Panc1 (cell line): ENCODE results near the gene PCDHGA1. TPM values are rescaled to one million over a fixed set of nuclear protein-coding genes. Genes with fewer than 3 reads are reported as not detected.
"Not testable (repeated sequence)": the region's sequence is repeated elsewhere in the genome, so short reads cannot be mapped to it uniquely, and the experiment has no call there.

Experiments
- ATAC-seq: fragments of 200-7000 bp; cut with Tn5 transposase; 2 replicates; pipeline ENCODE4 v1.9.1; 2020; ENCODE audit warnings: mild to moderate bottlenecking, moderate library complexity
- BruUV-seq: library from RNA; stranded (reverse); fragments of 400-500 nt; replicated peaks from 2 replicates; lab custom pipeline; 2021; lab: Mats Ljungman, UMichigan
- CTCF ChIA-PET: fragments of 300-600 bp; sonication (Branson Sonifier 250); formaldehyde crosslinking; loops from one replicate; lab custom pipeline; 2022; ENCODE audit warnings: antibody characterized with exemption; lab: Charles Lee
- POLR2A ChIA-PET: fragments of 300-600 bp; sonication (Branson Sonifier 250); formaldehyde crosslinking; loops from one replicate; lab custom pipeline; 2022; ENCODE audit warnings: antibody characterized with exemption; lab: Charles Lee
- DNase-seq: peaks from one replicate; pipeline ENCODE4 v3.0.0-alpha.2; 2010; ENCODE audit warnings: low read depth, low spot score
- H3K27ac ChIP-seq: 2 replicates; pipeline ENCODE4 v1.5.1; 2011; ENCODE audit warnings: mild to moderate bottlenecking, low read length, inconsistent platforms
- H3K27me3 ChIP-seq: fragments of 200-500 bp; sonication (Bioruptor generic); 2 replicates; pipeline ENCODE4 v1.6.0; 2014; ENCODE audit warnings: low read length, inconsistent platforms; ENCODE audit not compliant: control insufficient read depth, insufficient read depth
- H3K36me3 ChIP-seq: fragments of 200-500 bp; sonication (Bioruptor generic); 2 replicates; pipeline ENCODE4 v1.5.1; 2014; ENCODE audit warnings: inconsistent platforms, mild to moderate bottlenecking, low read length, moderate library complexity; ENCODE audit not compliant: control insufficient read depth, insufficient read depth
- H3K4me1 ChIP-seq: 2 replicates; pipeline ENCODE4 v1.5.1; 2011; ENCODE audit warnings: inconsistent platforms, mild to moderate bottlenecking, low read length, moderate library complexity; ENCODE audit not compliant: control insufficient read depth, insufficient read depth
- H3K4me3 ChIP-seq, 2 experiments: 2 replicates each; pipeline ENCODE4 v1.5.1; 2011 to 2012; ENCODE audit warnings: low read depth in 2 of 2, low read length in 2 of 2, mild to moderate bottlenecking in 2 of 2, inconsistent platforms in 1 of 2, moderate library complexity in 1 of 2
- H3K9me3 ChIP-seq: fragments of 200-500 bp; sonication (Bioruptor generic); 2 replicates; pipeline ENCODE4 v1.5.1; 2014; ENCODE audit warnings: low read depth, mild to moderate bottlenecking, inconsistent platforms, low read length, moderate library complexity; ENCODE audit not compliant: control insufficient read depth, insufficient read depth
- CTCF ChIP-seq: fragments of 450-650 bp; IDR thresholded peaks from 2 replicates; pipeline ENCODE4 v1.5.1; 2017; ENCODE audit warnings: mild to moderate bottlenecking
- POLR2AphosphoS5 ChIP-seq: IDR thresholded peaks from 2 replicates; pipeline ENCODE4 v1.6.1; 2012; ENCODE audit warnings: mild to moderate bottlenecking, low read depth, low read length, moderate library complexity
- SIN3A ChIP-seq: IDR thresholded peaks from 2 replicates; pipeline ENCODE4 v1.6.1; 2012; ENCODE audit warnings: low read depth, mild to moderate bottlenecking, low read length, moderate library complexity, borderline replicate concordance; ENCODE audit not compliant: insufficient read depth
- TCF7L2 ChIP-seq: IDR thresholded peaks from 2 replicates; pipeline ENCODE4 v1.6.1; 2011; ENCODE audit warnings: mild to moderate bottlenecking, low read depth, low read length, inconsistent platforms
- in situ Hi-C: cut with HindIII; loops from 2 replicates; pipeline ENCODE4 v1.10.0; 2016; ENCODE audit warnings: low sequenced_read_pairs, low pct_unique_long_range_greater_than_20kb
- intact Hi-C: fragments of 100-400 bp; cut with micrococcal nuclease; formaldehyde crosslinking; loops from one replicate; pipeline ENCODE4 v1.10.0; 2022; ENCODE audit not compliant: unreplicated experiment
- total RNA-seq: library from RNA; stranded (reverse); gene quantifications from one replicate; pipeline ENCODE4 v1.2.1, GENCODE V29; 2021; ENCODE audit not compliant: unreplicated experiment
- TF ChIP-seq, protein P1 (sequence below), 2 experiments: IDR thresholded peaks; 2 replicates each; pipeline ENCODE4 v1.6.1; 2011 to 2012; ENCODE audit warnings: low read depth in 2 of 2, control low read depth in 1 of 2, low read length in 1 of 2, mild to moderate bottlenecking in 1 of 2, moderate library complexity in 1 of 2; ENCODE audit not compliant: insufficient read depth in 1 of 2

Gene PCDHGA1
- total RNA-seq, 1 experiment from 2014 or later, result 0.92 TPM

DNA sequence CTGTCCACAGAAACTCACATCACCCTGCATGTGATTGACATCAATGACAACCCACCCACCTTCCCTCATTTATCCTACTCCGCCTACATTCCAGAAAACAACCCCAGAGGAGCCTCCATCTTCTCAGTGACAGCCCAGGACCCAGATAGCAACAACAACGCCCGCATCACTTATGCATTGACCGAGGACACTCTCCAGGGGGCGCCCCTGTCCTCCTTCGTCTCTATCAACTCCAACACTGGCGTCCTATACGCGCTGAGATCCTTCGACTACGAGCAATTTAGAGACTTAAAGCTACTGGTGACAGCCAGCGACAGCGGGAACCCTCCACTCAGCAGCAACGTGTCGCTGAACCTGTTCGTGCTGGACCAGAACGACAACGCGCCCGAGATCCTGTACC lies 15.0 kb downstream of the PCDHGA1 start:
- no peaks in the 10 kb centered on the region; the same call in 1 of the 2 replicates for H3K27me3 ChIP-seq

GRCh38 chr5:141346017-141346416 lies 15.7 kb downstream of the PCDHGA1 start:
- ATAC-seq, H3K4me1 ChIP-seq, intact Hi-C loops, H3K9me3 ChIP-seq, H3K27ac ChIP-seq, DNase-seq, POLR2A ChIA-PET, BruUV-seq, H3K4me3 ChIP-seq, H3K36me3 ChIP-seq, CTCF ChIA-PET, H3K27me3 ChIP-seq: not testable (repeated sequence)
- in situ Hi-C loops, result loop anchor here (25.0 kb wide), 1 partner anchor 159 kb away; the partner anchor contains the start of genes PCDHB10, PCDHB11, PCDHB16 and PCDHB8

More for the DNA sequence above, 15.0 kb downstream of the PCDHGA1 start:
- ChIA-PET CTCF (no interaction called here), POLR2A (no interaction called here)
- no TSS peak for BruUV-seq
- no peaks in the 10 kb centered on the region; the same call in 1 of the 2 replicates for H3K9me3 ChIP-seq
- no peaks in the 10 kb centered on the region for H3K36me3 ChIP-seq
- DNase-seq (no peak), ATAC-seq (no peak)
- H3K27ac ChIP-seq, result no peak overlapping the region
- H3K4me1 ChIP-seq, result no peaks in the 10 kb centered on the region
- in situ Hi-C loops, result loop anchor here (25.0 kb wide), 1 partner anchor 158 kb away; the partner anchor contains the start of genes PCDHB10, PCDHB11, PCDHB16 and PCDHB8
- no peak overlapping the region for H3K4me3 ChIP-seq
- TF ChIP-seq SIN3A (no peak), POLR2AphosphoS5 (no peak), TCF7L2 (no peak), CTCF (no peak)
- TF ChIP-seq, protein P1, sequence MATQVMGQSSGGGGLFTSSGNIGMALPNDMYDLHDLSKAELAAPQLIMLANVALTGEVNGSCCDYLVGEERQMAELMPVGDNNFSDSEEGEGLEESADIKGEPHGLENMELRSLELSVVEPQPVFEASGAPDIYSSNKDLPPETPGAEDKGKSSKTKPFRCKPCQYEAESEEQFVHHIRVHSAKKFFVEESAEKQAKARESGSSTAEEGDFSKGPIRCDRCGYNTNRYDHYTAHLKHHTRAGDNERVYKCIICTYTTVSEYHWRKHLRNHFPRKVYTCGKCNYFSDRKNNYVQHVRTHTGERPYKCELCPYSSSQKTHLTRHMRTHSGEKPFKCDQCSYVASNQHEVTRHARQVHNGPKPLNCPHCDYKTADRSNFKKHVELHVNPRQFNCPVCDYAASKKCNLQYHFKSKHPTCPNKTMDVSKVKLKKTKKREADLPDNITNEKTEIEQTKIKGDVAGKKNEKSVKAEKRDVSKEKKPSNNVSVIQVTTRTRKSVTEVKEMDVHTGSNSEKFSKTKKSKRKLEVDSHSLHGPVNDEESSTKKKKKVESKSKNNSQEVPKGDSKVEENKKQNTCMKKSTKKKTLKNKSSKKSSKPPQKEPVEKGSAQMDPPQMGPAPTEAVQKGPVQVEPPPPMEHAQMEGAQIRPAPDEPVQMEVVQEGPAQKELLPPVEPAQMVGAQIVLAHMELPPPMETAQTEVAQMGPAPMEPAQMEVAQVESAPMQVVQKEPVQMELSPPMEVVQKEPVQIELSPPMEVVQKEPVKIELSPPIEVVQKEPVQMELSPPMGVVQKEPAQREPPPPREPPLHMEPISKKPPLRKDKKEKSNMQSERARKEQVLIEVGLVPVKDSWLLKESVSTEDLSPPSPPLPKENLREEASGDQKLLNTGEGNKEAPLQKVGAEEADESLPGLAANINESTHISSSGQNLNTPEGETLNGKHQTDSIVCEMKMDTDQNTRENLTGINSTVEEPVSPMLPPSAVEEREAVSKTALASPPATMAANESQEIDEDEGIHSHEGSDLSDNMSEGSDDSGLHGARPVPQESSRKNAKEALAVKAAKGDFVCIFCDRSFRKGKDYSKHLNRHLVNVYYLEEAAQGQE (IDR thresholded peaks at IDR 0.05; ENCODE audit: insufficient read depth in 1 of 2, low read depth in 2 of 2, low read length in 1 of 2), result no peak
- intact Hi-C loops, result no loop called here

DNA sequence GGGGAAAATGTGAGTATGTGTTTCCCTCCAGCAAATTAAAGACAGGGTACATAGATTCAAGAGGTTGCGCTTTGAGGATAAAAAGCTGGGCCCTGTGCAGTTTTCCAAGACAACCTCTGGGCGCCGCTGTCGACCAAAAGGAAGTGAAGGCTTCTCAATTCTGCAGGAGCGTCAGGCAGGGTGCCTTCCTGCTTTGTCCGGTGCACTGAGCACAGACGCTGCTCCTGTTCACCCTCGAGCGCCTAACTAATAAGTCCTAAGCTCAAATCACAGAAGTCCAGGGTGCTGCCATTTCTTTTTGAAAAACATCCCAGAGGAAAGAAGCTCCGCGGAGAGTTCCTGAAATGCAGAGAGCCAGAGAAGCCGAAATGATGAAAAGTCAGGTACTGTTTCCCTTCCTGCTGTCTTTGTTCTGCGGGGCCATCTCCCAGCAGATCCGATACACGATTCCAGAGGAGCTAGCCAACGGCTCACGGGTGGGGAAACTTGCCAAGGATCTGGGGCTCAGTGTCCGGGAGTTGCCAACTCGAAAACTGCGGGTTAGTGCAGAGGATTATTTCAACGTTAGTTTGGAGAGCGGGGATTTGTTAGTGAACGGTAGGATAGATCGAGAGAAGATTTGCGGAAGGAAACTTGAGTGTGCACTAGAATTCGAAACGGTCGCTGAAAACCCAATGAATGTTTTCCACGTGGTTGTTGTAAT lies 19.8 kb downstream of the PCDHGA1 start, which contains the start of gene PCDHGB1:
Gene PCDHGB1 (plus strand): TSS at position 183 of the 703 bp plus-strand sequence. CDS start 162 bp downstream, at position 345.
- in situ Hi-C loops, result loop anchor here (25.0 kb wide), 1 partner anchor 163 kb away; the partner anchor contains the start of genes PCDHB10, PCDHB11, PCDHB16 and PCDHB8
- Histone ChIP-seq H3K27me3 (no peaks in the 10 kb centered on the region; the same call in 1 of the 2 replicates), H3K9me3 (no peaks in the 10 kb centered on the region), H3K36me3 (no peaks in the 10 kb centered on the region), H3K4me1 (no peaks in the 10 kb centered on the region), H3K27ac (peak within 1 kb of the TSS; percentile 5; the same call in 1 of the 2 replicates), H3K4me3 (peak within 1 kb of the TSS; percentile 51 to 68)
- ChIA-PET CTCF (interaction anchor here (0.6 to 1.8 kb wide), 8 partner anchors 14 to 213 kb away, joined by 3 to 10 read pairs (median 4); partner anchors contain the start of genes PCDHB14, PCDHGA10, PCDHGA5 and PCDHGB7), POLR2A (no interaction called here)
- TF ChIP-seq SIN3A (no peak), CTCF (peak; percentile 81), POLR2AphosphoS5 (no peak), TCF7L2 (no peak)
- TF ChIP-seq, protein P1 (IDR thresholded peaks at IDR 0.05; ENCODE audit: insufficient read depth in 1 of 2, low read depth in 2 of 2, low read length in 1 of 2), result 0 out of 4 replicates have a peak, but pooled peaks of 1 of the 2 experiments have one; percentile 13
- DNase-seq (no peak), ATAC-seq (peak; percentile 97)
- no TSS peak for BruUV-seq
- intact Hi-C loops, result loop anchor here (10.0 kb wide), 1 partner anchor 175 kb away; no protein-coding TSS in a partner anchor
